ENCODE results near the gene MAN1A1.

MAN1A1 gene

DNA sequence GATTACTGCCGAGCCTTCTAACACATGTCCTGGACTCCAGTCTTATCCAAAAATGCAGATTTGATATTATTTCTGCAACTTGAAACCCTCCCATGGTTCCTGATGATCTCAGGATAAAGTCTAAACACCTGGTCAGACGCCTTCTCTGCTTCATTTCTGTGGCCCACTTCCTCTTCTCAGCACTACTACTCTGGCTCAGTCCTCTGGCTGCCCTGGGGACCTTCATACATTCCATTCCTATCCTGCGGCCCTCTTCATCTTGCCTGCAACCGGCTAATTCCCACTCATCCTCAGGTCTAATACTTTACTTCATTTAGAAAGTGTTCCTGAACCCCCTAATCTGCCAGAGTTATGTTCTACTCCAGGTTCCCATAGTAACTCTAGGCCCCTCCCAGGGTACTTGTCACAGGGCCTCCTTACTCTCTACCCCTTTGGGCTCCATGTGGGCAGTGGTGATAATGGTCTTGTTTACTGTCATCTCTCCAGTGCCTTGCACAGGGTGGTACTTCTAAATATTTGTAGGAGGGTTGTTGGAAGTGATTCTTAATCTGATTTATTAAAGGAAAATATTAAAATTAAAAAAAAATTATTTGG, 18.9 kb downstream of the MAN1A1 start:
- TF ChIP-seq POLR2AphosphoS5 (IDR thresholded peaks at IDR 0.05; ENCODE audit: low read depth, low read length), result no peak
- no peak for TF ChIP-seq TAF1 (IDR thresholded peaks at IDR 0.05; ENCODE audit: borderline replicate concordance, insufficient read depth, low read length)
- TF ChIP-seq FOXP2 (optimal IDR thresholded peaks at IDR 0.05; ENCODE audit: borderline replicate concordance, extremely low read depth, extremely low read length, insufficient read depth), result no peak
- TF ChIP-seq, protein P1, sequence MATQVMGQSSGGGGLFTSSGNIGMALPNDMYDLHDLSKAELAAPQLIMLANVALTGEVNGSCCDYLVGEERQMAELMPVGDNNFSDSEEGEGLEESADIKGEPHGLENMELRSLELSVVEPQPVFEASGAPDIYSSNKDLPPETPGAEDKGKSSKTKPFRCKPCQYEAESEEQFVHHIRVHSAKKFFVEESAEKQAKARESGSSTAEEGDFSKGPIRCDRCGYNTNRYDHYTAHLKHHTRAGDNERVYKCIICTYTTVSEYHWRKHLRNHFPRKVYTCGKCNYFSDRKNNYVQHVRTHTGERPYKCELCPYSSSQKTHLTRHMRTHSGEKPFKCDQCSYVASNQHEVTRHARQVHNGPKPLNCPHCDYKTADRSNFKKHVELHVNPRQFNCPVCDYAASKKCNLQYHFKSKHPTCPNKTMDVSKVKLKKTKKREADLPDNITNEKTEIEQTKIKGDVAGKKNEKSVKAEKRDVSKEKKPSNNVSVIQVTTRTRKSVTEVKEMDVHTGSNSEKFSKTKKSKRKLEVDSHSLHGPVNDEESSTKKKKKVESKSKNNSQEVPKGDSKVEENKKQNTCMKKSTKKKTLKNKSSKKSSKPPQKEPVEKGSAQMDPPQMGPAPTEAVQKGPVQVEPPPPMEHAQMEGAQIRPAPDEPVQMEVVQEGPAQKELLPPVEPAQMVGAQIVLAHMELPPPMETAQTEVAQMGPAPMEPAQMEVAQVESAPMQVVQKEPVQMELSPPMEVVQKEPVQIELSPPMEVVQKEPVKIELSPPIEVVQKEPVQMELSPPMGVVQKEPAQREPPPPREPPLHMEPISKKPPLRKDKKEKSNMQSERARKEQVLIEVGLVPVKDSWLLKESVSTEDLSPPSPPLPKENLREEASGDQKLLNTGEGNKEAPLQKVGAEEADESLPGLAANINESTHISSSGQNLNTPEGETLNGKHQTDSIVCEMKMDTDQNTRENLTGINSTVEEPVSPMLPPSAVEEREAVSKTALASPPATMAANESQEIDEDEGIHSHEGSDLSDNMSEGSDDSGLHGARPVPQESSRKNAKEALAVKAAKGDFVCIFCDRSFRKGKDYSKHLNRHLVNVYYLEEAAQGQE (IDR thresholded peaks at IDR 0.05; ENCODE audit: insufficient read depth in 1 of 2, low read depth in 2 of 2, low read length in 2 of 2), result no peak
- TF ChIP-seq SIN3A (IDR thresholded peaks at IDR 0.05; ENCODE audit: borderline replicate concordance, insufficient read depth, low read length), result no peak

- no peak for TF ChIP-seq SIN3A (IDR thresholded peaks at IDR 0.05; ENCODE audit: borderline replicate concordance, insufficient read depth, low read length)
- no peak for TF ChIP-seq FOXP2 (optimal IDR thresholded peaks at IDR 0.05; ENCODE audit: borderline replicate concordance, extremely low read depth, extremely low read length, insufficient read depth)
- no peak for TF ChIP-seq POLR2AphosphoS5 (IDR thresholded peaks at IDR 0.05; ENCODE audit: low read depth, low read length)
- no peak for TF ChIP-seq TAF1 (IDR thresholded peaks at IDR 0.05; ENCODE audit: borderline replicate concordance, insufficient read depth, low read length)
- TF ChIP-seq, protein P1 (IDR thresholded peaks at IDR 0.05; ENCODE audit: insufficient read depth in 1 of 2, low read depth in 2 of 2, low read length in 2 of 2), result no peak
Measured at GRCh38 chr6:119329794-119330180, 19.8 kb downstream of the MAN1A1 start.

DNA sequence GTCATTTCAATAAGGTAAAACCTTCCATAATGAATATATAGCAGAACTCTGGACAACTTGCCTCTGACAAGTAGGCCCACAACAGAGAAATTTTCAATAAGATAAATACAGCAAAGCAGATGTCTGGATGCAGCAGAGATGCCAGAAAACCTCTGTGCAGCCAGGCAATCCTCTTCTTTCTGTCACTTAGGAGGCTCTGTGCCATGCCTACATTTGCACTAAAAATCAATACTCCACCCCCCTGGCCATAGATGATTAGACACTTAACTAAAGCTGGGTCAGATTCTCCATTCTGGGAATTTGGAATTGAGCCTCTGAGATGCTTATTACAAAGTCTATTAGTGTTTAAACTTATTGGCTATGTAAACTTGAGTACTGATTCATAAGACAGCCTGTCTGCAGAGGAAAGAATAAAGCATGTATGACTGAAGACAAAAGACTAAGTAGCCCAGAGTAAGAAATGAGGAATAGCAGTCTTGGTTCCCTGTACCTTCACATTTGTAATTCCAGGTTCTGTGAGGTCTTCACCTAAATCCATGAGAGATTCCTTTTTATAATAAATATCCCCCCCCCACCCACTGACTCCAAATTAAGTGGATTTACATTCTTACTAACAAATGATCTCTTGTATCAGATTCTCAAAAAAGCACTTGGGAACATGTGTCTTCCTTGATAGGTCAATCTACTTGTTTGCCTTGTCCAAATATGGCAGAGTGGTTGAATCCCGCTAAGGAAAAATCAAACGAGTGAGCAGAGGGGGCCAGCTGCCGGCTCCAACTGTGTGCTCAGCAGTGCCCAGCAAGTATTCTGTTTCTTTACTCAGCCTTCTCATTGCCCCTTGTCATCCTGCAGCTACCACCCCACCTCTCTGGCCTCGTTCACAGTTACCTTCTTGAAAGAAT, 20.4 kb downstream of the MAN1A1 start:
- no peak for TF ChIP-seq FOXP2 (optimal IDR thresholded peaks at IDR 0.05; ENCODE audit: borderline replicate concordance, extremely low read depth, extremely low read length, insufficient read depth)
- TF ChIP-seq, protein P1 (IDR thresholded peaks at IDR 0.05; ENCODE audit: insufficient read depth in 1 of 2, low read depth in 2 of 2, low read length in 2 of 2), result no peak
- no peak for TF ChIP-seq SIN3A (IDR thresholded peaks at IDR 0.05; ENCODE audit: borderline replicate concordance, insufficient read depth, low read length)
- no peak for TF ChIP-seq POLR2AphosphoS5 (IDR thresholded peaks at IDR 0.05; ENCODE audit: low read depth, low read length)
- no peak for TF ChIP-seq TAF1 (IDR thresholded peaks at IDR 0.05; ENCODE audit: borderline replicate concordance, insufficient read depth, low read length)

DNA sequence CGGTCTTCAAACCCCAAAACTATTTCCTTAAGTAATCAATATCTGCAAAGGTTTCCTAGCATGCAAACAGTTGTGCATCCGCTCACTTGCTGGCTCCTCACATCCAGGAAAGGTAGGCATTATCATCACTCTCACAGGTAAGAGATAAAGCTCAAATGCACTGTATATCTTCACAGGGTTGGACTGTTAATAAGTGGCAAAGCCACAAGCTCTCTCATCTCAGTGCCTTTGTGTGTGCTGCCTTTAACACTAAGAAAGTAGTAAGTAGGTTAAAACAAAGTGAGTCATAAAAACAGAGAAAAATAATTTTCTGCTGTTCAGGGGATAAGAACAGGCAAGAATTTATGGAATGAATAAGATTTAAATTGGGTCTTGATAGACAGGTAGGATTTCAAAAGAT, 21.3 kb downstream of the MAN1A1 start:
- TF ChIP-seq FOXP2 (optimal IDR thresholded peaks at IDR 0.05; ENCODE audit: borderline replicate concordance, extremely low read depth, extremely low read length, insufficient read depth) (no peak), SIN3A (IDR thresholded peaks at IDR 0.05; ENCODE audit: borderline replicate concordance, insufficient read depth, low read length) (no peak), TAF1 (IDR thresholded peaks at IDR 0.05; ENCODE audit: borderline replicate concordance, insufficient read depth, low read length) (no peak), POLR2AphosphoS5 (IDR thresholded peaks at IDR 0.05; ENCODE audit: low read depth, low read length) (no peak)
- TF ChIP-seq, protein P1 (IDR thresholded peaks at IDR 0.05; ENCODE audit: insufficient read depth in 1 of 2, low read depth in 2 of 2, low read length in 2 of 2), result no peak
